NCI-H446 (cell line): ENCODE measurements around the gene LRRC36.
A peak's percentile ranks its signal among the peaks of the same experiment; 100 is the strongest.
"Not testable (repeated sequence)": the region's sequence is repeated elsewhere in the genome, so short reads cannot be mapped to it uniquely, and the experiment has no call there.

ENCODE experiments used
- DNase-seq, 2 experiments: peaks; one replicate each; lab custom pipeline; 2025; lab: John Stamatoyannopoulos, UW

Gene LRRC36

DNA sequence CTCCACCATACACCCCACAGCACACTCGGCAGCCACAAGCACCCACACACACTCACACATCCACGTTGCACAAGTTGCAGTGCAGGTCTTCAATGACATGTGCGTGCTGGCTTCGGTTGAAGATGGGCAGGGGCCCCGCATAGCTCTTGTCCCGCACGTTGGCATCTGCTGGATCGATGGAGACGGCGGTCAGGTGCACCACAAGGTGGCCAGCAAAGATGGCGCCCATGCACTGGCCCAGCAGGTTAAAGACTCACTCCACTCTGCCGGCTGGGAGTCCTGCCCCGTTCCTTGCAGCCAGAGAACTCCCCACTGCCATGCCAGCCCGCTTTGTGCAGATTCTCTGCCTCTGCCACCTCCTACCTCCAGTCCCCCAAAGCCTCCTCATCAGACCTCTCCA lies 74.3 kb downstream of the LRRC36 start:
- DNase-seq = no peak

DNA sequence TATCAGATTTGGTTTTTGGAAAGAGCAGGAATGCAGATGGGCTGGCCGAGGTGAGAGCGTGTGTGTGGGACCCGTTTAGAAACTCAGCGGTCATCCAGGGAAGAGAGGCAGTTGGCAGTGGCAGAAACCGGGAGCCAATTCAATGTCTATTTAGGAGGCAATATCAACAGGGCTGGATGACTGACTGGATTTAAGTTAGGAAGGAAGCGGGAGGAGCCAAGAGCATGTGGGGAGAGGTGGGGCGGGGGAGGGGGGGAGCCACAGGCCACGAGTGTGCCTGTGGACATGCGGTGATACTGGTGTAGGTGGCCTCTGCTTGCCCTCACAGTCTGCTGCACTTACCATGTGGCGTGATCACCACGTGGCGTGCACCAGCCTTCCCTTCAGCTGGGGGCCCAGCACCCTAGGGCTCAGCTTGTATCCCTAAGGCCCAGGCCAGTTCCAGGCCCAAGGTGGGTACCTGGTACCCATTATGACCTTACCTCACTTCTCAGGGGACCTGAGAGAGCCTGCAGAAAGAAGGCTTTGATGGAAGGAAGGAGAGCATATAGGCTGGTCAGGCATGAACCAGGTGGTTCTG lies 77.5 kb downstream of the LRRC36 start:
- no peak for DNase-seq

DNA sequence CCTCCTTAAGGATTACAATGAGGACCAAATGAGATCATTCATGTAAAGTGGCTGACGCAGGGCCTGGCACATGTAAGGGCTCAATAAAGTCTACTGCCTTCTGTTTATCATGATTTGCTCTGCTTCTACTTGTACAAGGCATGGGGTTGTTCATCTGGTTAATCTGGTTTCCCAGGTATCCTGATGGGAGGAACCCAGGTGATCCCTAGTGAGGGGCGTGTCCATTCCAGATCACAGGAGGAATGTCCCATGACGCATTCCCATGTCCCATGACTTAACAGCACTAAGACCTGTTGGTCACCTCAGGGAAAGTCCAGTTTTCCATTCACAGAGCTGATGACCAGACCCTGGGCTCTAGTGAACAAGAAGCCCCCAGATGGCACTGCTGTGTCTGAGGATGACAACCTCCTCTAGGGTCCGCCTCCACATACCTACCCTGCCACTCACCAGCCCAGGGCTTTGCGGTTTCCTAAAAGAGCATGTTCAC lies 78.2 kb downstream of the LRRC36 start:
- DNase-seq = no peak

DNA sequence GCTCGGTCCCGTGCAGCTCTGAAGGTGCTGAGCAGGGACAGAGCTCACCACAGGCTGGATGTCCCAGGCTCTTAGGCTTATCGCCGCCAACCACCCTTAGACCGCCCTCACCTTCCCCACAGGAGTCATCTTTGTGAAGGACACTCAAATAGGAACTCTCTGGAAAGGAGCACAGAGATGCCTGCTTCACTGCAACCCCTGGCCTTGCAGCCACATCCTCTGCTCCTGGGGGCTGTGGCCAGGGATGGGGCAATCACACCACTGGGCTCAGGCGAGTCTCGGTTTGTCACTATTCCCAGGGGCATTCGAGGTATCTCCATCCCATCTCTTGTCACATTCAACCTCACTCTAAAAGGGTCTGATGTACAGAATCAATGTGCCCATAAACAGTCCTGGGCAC lies 78.7 kb downstream of the LRRC36 start:
- no peak for DNase-seq

DNA sequence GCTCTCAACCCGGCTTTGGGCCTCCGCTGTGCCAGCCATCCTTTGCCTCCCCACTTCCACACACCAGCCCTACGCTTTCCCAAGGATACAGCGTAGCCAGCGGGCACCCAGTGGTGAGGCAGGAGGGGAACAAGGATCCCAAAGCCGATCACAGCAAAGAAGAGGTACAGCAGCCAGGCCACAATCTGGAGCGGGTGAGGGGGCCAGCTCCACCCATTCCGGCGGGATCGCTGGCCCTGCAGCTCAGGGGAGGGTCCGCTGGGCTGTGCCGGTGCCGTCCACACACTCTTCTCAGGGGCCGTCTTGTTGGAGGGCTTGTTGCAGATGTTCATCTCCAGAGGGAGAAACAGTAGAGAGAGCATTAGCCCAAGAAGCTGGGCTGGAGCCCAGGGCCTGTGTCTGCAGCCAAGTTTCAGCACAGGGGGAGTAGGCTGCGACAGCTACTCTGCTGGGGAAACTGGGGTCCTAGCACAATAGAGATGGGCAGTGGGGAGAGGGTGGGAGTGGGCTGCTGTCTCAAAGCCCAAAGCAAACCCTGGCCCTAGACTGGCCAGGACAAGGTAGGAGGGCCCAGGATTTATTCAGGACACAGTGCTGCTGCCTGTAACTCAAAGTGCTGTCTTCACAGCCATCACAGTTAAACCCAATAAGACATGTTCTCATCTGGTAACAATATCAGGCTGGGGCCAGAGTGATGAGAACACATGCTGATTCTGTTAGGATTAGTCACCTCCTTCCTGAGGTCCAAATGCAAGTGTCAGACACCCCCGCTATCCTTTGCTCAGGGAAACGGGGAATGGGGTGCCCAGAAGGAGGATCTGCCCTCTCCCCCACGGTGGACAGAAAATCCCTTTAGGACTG lies 79.7 kb downstream of the LRRC36 start:
- peak in 1 of 2 experiments; percentile 36 for DNase-seq

DNA sequence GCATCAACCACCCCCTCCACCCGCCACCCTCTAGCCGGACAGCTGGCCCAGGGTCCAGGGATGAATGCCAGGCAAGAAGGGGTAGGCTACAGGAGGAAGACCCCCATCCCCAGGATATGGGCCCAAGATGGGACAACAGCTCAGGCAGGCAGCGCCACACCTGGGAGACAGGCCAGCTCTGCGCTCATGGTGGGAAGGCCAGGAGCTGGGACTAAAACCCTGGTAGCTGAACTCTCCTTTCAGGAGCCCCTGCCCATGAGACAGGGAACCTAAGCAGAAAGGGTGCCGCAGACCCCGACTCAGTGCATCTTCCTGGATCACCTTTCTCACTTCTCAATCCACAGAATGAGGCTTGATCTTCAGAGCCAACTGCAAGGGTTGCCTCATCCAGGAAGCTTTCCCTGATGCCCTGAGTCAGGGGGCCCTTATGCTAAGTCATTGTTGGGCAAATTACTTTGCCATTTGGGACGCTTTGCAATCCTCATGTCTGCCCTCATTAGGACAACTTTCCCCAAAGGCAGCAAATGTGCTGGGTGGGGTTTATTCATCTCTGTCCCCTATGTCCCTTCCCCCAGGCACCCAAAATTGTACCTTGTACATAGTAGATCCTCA lies 80.7 kb downstream of the LRRC36 start:
- DNase-seq = no peak

DNA sequence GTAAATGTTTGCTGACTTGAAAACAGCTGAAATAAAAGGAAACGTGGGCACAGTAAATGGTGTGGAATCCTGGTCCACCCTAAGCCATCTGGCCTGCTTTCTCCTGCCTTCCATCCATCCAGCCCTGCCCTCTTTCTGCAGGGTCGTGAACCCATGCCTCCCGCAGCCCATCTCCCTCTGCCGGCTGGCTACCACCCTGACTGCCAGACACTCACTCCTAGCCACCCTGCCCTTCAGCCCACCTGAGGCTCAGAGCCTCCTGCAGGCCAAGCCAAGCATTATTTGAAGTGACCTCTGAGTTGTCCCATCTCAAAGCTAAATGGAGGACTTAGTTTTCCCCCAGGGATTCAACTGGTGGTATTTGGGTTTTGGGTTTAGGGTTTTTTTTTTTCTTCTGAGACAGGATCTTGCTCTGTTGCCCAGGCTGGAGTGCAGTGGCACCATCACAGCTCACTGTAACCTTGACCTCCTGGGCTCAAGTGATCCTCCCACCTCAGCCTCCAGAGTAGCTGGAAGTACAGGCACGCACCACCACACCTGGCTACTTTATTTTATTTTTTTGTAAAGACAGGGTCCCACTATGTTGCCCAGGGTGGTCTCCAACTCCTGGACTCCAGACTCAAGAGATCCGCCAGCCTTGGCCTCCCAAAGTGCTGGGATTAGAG lies 81.3 kb downstream of the LRRC36 start:
- DNase-seq = no peak

DNA sequence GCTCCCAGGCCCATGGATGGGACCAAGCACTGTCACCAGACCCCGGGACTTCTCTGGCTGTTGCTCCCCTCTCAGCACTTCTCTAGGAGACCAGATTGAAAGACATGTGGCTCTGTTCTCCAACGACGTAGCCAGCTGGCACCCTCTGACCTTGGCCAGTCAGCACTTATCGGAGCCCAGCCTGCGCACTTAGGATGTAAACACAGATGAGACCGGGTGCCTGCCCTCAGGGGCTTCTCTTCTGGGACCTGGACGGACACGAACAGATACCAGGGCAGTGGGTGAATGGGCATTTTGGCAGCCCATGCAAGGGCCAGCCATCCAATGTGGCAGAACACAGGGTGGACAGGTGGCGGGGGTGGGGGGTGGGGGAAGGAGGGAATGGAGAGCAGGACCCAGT lies 83.0 kb downstream of the LRRC36 start:
- no peak for DNase-seq

DNA sequence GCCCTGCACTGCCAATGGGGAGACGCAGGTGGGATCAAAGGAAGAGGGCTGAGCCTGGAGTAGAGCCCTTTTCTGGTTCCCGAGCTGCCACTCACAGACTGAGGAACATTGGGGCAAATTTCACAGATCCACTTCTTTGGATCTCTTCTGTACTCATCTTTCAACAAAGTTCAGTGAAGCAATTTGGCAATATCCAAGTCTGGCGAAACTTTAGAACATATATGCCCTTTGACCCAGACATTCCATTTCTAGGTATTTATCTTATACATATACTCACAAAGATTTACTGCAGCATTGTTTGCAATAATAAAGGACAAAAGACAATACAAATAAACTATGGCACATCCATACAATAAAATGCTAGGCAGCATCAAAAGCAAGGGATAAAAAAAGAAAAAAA lies 84.7 kb downstream of the LRRC36 start:
- no peak for DNase-seq

DNA sequence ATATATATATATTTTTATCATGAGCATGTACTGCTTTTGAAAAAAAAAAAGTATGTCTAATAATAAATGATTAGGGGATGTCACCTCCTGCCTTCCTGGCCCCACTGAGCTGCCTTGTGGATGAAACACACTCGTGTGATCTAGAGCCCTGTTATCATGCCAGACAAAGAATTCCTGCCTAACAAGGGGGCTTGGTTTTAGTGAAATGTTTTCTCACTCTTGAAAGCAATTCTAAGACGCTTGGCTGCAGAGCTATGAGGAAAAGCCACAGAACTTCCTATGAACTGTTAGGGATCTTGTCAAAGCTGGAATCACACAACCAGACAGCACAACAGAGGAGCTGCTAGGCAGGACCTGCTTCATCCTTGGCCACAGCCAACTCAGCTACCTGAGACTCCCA lies 85.7 kb downstream of the LRRC36 start:
- no peak for DNase-seq

DNA sequence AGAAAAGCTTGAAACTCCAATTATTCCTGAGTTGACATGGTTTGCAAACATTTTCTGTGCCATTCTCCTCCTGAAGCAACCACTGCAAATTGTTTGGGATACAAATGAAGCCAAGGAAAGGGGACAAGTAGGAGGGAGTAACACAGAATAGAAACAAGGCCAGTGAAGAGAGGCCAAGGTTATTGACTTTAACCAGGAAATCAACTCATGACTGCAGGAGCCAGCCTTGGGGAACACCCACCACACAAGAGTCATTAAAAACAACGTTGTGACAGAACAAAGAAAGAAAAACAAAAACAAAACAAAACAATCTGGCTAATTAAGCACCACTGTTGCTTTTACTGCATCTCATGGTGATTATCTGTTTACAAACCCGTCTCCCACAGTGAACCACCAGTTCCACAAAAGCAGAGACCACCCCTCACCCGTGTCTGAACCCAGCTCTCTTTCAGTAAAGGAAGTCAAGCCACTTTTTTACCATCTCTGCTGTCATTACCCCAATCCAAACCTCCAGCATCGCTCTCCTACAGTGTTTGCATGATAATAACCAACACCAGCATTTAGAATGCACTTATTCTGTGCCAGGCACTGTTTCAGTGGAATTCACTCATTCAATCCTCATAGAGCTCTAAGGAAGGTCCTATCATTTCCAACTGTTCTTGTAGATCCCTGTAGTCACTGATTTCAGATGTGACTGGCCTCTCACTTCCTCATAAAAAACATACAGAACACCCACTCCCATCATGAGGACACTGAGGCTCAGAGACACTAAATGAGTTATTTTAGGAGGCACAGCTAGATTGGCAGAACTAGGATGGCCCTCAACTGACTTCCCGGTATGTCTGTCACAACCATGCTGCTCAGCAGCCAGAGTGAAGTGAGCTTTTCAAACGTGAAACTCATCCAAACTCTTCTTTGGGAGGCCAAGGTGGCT lies 87.6 kb downstream of the LRRC36 start:
- no peak for DNase-seq

DNA sequence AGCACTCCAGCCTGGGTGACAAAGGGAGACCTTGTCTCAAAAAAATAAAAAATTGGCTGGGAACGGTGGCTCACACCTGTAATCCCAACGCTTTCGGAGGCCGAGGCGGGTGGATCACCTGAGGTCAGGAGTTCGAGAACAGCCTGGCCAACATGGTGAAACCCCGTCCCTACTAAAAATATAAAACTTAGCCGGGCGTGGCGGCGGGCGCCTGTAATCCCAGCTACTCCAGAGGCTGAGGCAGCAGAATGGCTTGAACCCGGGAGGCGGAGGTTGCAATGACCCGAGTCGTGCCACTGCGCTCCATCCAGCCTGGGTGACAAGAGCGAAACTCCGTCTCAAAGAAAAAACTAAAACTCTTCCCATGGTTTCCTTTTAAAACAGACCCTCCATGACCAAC lies 88.8 kb downstream of the LRRC36 start:
- DNase-seq = not testable (repeated sequence)

DNA sequence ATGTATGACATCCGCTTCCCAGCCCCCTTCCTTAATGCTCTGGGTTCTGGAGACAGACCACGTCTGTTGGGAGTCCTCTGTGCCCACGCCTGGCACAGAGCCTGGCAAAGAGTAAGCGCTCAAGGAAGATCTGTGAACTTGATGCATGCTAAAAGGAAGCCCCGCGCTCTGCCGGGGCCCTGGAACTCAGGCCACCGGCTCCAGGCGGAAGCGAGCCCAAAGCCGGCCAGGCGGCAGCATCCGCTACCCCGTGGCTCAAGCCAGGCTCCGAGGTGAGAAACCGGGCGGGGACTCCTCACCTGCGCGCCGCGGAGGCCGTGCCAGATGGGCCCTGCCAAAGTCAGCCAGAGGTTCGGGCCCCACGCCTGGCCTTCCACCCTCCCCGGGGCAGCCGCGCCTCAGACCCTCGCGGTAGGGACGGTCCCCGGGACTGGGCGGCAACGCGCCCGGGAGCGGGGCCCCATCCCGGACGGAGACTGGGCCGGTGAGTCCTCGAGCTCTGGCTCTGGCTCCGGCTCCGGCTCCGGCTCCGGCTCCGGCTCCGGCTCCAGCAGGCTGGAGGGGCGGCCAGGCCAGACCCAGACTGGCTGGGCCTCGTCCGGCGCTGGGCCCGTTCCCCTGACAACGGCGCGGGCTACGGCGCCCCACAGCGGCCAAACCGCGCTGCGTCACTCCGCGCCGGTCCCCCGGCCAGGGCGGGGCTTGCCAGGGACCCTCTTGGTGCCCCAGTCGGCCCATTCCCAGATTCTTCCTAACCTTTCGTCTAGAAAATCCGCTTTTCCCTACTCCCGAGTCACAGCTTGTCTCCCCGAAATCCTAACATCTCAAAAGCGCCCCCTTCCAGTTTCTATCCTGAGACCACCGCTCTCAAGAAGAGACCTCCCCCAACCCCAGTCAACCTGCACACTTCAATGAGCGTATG lies 89.5 kb downstream of the LRRC36 start, which contains the start of gene ZDHHC1:
Gene ZDHHC1, minus strand, starts transcription at position 606 of the 922 bp plus-strand sequence. CDS start 8,702 bp downstream, outside the sequence.
- DNase-seq = peak in 1 of 2 experiments; percentile 32

DNA sequence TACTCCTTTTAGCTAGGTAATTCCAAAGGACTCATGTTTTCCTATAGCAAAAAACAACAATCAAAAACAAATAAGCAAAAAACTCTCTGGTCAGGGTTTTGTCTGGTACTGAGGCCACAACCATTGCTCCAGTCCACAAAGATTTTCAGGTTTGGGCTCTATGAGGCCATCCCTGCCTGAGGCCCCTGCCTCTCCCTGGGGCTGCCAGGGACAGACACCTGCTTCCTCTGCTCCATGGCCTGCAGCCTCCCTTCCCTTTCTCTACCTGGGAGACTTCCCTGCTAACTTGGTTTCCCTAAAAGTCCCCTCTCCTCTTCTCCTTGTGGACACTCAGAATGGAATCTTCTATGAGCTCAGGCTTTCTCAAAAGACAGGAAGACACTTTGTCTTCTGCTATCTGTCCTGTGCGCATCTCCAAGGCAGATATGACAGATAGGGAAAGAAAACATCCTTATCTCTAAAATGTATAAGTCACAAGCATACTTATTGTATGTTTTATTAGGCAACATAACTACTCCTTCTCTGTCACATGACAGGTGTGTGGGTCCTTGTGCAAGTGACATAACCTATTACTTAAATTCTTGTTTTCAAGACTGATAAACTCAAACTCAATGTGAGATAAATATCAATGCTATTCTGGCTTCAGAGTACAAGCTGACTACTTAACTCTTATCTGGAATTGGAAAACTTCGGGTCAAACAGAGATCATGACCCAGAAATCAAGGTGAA lies 90.9 kb downstream of the LRRC36 start:
- no peak for DNase-seq

DNA sequence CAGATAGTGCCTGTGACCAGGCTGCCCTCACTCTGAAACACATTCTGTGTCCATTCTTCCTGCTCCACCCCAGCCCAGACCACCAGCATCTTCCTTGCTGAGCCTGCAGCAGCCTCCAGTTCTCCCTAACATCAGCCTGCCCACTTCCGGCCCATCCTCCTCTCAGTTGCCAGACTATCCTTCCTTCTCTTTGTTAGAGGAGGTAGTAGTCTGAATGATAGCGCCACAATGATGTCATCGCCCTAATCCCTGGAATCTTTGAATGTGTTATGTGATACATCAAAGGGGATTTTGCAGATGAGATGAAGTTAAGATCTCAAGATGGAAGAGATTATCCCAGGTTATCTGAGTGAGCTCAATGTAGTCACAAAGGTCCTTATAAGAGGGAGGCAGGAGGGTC lies 92.9 kb downstream of the LRRC36 start:
- DNase-seq = no peak

DNA sequence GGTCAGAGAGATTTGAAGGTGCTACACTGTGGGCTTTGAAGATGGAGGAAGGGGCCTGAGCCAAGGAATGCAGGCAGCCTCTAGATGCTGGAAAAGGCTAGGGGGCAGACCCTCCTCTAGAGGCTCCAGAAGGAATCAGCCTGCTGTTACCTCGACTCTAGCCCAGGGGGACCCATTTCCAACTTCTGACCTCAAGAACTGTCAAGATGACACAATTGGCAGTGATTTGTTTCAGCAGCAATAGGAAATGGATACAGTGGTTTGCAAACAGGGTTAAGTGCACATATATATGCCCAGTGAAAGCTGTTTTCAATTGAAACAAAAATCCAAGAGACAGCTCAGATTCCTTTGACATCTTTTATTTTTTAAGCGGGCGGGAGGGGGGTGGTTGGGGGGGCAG lies 93.3 kb downstream of the LRRC36 start:
- DNase-seq = no peak

DNA sequence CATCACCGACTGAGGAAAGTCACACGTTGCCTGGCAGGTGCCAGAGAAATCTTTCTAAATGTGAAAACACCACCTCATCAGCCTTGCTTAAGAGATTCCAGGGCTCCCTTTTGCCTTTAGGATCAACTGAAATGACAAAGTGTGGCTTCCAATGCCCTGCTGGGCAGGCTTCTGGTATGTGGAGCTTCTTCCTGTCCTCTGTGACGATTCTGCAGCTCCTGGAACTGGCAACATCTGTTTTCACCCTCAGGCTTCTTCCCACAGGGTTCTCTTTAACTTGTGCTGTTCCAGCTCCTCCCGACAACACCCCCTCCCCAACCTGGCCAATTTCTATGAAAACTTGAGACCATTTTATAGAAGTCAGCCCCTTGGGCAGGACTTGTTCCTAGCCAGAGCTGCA lies 94.4 kb downstream of the LRRC36 start:
- DNase-seq = no peak

DNA sequence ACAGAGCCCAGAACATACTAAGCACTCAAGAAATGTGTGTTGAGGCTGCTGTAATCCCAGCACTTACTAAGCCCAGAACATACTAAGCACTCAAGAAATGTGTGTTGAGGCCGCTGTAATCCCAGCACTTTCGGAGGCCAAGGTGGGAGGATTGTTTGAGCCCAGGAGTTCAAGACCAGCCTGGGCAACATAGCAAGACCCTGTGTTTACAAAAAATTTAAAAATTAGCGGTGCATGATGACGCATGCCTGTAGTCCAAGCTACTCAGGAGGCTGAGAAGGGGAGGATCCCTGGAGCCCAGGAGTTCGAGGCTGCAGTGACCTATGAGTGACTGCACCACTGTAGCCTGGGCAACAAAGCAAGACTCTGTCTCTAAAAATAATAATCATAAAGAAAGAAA lies 96.4 kb downstream of the LRRC36 start:
- no peak for DNase-seq

DNA sequence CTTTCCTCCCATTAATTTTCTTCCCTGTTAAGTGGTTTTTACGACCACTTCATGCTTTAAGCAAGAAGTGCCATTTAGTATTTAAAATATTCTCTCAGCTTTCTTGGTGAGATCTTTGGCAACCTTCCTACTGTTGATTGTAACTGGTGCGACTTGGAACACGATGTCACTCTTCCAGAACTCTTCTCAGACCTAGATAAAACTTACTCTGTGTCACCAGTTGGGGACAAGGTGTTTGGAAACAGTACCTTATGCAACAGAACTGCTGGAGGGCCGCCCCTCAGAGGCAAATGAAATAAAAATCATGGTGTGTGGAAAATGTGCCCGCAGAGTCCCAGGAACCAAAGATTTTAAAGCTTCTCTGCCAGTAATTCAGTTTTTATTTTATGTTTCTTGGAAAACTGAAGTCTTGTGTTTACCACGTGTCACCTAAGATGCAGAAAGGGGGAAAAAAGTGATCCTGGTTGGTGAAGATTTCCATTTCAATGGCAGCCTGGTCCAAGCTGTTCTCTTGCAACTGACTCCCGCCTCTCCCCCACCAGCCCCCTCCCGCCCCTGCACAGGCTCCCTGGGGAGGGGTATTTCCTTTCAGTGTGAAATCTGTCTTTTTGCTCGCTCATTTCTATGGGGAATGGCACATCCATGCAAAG lies 97.1 kb downstream of the LRRC36 start:
- no peak for DNase-seq
